ENCODE measurements around the gene CBARP. TPM values are rescaled to one million over a fixed set of nuclear protein-coding genes. Genes with fewer than 3 reads are reported as not detected.
A peak's percentile ranks its signal among the peaks of the same experiment; 100 is the strongest.

Gene CBARP
- total and polyA plus RNA-seq, 9 of the 15 experiments (the other 6 are each of a cell fraction or from before 2014, with no cell fraction given), result 0.03 to 8.9 (median 1.2) TPM; not detected in 1

DNA sequence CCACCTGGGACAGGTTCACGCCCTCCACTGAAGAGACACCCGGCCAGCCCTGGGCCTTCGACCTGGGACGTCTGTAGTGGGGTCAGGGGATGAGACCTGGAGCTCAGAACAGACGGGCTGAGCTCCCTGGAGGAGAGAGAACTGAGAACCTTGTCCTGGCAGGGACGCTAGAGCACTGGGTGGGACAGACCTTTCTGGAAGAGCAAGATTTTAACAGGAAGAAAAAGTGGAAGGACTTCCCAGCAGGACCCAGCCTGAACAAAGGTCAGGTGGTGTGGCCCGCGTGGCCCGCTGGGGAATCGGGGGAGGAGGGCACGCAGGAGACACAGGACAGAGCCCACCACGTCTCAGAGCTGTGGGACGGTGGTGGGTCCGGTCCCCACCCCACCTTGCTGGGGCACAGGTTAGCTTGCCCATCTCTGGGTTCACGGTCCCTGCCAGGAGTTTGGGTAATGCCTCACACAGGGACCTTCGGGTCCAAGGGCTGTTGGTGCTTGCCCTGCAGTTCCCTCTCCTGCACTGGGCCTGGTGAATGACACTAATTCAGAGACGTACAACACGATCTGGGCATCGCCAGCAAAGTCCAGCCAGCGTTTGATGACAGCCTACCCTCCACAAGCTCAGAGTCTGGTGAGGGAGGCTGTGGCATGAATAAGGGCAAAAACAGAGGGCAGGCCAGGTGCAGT, 46.6 kb upstream of the CBARP start:
- BruUV-seq (replicated peaks), result no TSS peak
- H3K9me3 ChIP-seq (replicated peaks; ENCODE audit: control insufficient read depth, insufficient read depth, low read depth, low read length), result no peaks in the 10 kb centered on the region
- peaks cover 19 to 44% of the 10 kb centered on the region in 2 experiments; a peak in 4 of 5 replicates for H3K27me3 ChIP-seq (ENCODE audit: control insufficient read depth in 2 of 2, insufficient read depth in 2 of 2, low read length in 2 of 2)
- peaks cover 18% of the 10 kb centered on the region for H4K20me1 ChIP-seq (replicated peaks; ENCODE audit: control insufficient read depth, insufficient read depth, low read length)
- no peak overlapping the region for H3K4me2 ChIP-seq (ENCODE audit: insufficient read depth, low read length)
- DNase-seq (ENCODE audit: extremely low read depth in 1 of 4, low spot score in 3 of 4) (no peak), FAIRE-seq (peak; percentile 37), ATAC-seq (no peak)
- intact Hi-C loops (cut with micrococcal nuclease), result no loop called here
- POLR2A ChIA-PET, result interaction anchor here (0.6 to 1.5 kb wide), 7 partner anchors 9 to 133 kb away, joined by 3 to 7 read pairs (median 4); partner anchors contain the start of genes CIRBP and FAM174C
- H3K4me1 ChIP-seq (replicated peaks in 1 of 2; ENCODE audit: control insufficient read depth in 2 of 2, insufficient read depth in 2 of 2, low read length in 2 of 2), result peaks cover 0 to 84% of the 10 kb centered on the region in 2 experiments; a peak in 2 of 5 replicates
- TF ChIP-seq ZNF263 (CRISPR knock-in tag; IDR thresholded peaks at IDR 0.05; ENCODE audit: borderline replicate concordance) (peak; percentile 43; the same call in 1 of the 2 replicates), IRF2 (CRISPR knock-in tag; IDR thresholded peaks at IDR 0.05) (0 out of 2 replicates have a peak, but pooled peaks have one; percentile 17), SREBF2 (CRISPR knock-in tag; IDR thresholded peaks at IDR 0.05) (no peak), JUND (IDR thresholded peaks at IDR 0.05; ENCODE audit: borderline replicate concordance, low read depth, low read length) (no peak), JUND (tag; IDR thresholded peaks at IDR 0.05; ENCODE audit: borderline replicate concordance, low read depth, low read length) (no peak)
- CTCF ChIA-PET (ENCODE audit: low intra/inter-chr PET ratio), result no interaction called here
- H3K79me2 ChIP-seq (ENCODE audit: control insufficient read depth, insufficient read depth, low read length), result no peaks in the 10 kb centered on the region
- peaks cover 15% of the 10 kb centered on the region; the same call in 1 of the 3 replicates for H3K36me3 ChIP-seq (ENCODE audit: control insufficient read depth, insufficient read depth, low read length)
- no peak overlapping the region for H3K4me3 ChIP-seq
- H3K27ac ChIP-seq (ENCODE audit: extremely low read depth, low read depth, low read length), result no peak overlapping the region
- H3K9me1 ChIP-seq (ENCODE audit: control insufficient read depth, insufficient read depth, low read length), result no peaks in the 10 kb centered on the region
- in situ Hi-C loops (cut with MboI), result no loop called here
- H2AFZ ChIP-seq (ENCODE audit: low read depth, low read length), result no peak overlapping the region
- peak overlapping the region in 1 of 2 experiments; percentile 4; a peak in 1 of 4 replicates for H3K9ac ChIP-seq (ENCODE audit: insufficient read depth in 1 of 2, low read depth in 2 of 2, low read length in 2 of 2)
- WGBS (ENCODE audit: insufficient coverage, low coverage, missing lambda C conversion rate), result 28% methylated on average over 19 of the region's 20 CpGs

All from K562 (cell line).